Measurements from ENCODE around the gene VWA5B2.

Gene VWA5B2

DNA sequence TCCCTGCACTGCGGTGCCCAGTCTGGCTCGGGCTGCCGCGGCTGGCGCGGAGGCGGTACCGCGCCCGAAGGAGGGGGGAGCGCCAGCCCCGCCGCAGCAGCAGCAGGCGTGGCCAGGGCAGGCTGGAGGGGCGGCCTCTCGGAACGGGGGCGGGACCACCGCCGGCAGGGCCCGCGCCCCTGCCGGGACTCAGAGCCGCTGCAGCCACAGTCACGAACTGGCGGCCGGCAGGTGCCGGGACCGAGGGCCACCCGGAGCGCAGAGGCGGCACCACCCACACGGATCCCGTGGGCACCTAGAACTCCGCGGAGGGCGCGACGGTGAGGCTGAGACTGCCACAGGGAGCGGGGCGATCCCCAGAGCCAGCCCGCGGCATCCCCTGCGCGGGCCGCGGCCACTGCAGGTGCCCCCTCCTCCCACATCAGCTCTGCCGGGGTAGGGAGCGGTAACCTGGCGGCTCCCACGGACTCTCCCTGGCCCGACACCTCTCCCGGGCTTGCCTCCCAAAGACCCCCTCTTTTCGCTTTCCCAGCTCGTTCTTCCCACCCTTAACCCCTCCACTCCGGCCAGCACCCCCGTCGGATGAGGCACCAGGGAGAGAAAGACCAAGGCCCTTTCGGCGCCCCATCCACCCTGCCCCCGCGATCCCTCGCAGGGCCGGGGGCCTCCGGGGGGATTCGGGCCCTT is at the start of gene VWA5B2:
Gene VWA5B2, plus strand, starts transcription at position 192 of the 687 bp plus-strand sequence. CDS start 944 bp downstream, outside the sequence.
- intact Hi-C loops (cut with DNase I): no loop called here

DNA sequence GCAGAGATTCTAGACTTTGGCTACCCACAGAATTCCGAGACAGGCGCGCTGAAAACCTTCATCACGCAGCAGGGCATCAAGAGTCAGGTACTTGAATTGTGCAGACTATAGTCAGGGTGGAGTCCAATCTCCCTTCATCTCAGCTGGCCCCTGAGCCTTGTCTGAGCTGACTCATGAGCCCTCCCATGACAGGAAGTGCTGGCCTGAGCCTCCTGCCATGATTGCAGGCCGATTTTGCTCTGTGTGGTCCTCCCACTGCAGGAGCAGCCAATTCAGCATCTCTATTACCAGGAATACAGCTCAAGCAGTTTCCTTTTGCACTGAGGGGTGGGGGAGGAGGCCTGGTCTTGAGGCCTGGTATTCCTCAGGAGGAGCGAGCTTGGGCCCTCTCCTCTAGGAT is 49.2 kb upstream of the VWA5B2 start:
- intact Hi-C loops (cut with DNase I): no loop called here

More for the DNA sequence above, at the start of gene VWA5B2:
- DNase-seq: peak; percentile 24 to 97 (median 73)

DNA sequence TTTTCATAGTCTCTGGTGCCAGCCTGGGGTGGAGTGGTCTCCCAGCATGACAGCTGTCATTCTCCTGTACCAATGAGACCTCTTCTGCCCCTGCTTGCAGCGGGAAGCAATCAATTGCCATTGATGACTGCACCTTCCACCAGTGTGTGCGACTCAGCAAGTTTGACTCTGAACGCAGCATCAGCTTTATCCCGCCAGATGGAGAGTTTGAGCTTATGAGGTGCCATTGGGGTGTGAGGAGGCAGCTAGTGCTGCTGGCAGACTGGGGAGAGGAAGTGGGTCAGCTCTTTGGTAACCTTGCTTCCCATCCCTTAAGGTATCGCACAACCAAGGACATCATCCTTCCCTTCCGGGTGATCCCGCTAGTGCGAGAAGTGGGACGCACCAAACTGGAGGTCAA is 47.8 kb upstream of the VWA5B2 start:
- DNase-seq: no peak
- intact Hi-C loops (cut with DNase I): no loop called here

More for the DNA sequence above, 49.2 kb upstream of the VWA5B2 start:
- peak in 1 of 10 donors; percentile 43 for DNase-seq

DNA sequence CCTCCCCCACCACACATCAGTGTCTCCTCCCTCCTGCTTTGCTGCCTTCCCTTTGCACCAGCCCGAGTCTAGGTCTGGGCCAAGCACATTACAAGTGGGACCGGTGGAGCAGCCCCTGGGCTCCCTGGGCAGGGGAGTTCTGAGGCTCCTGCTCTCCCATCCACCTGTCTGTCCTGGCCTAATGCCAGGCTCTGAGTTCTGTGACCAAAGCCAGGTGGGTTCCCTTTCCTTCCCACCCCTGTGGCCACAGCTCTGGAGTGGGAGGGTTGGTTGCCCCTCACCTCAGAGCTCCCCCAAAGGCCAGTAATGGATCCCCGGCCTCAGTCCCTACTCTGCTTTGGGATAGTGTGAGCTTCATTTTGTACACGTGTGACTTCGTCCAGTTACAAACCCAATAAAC is 45.7 kb upstream of the VWA5B2 start:
- DNase-seq: peak in 1 of 10 donors; percentile 50
- intact Hi-C loops (cut with DNase I): no loop called here

DNA sequence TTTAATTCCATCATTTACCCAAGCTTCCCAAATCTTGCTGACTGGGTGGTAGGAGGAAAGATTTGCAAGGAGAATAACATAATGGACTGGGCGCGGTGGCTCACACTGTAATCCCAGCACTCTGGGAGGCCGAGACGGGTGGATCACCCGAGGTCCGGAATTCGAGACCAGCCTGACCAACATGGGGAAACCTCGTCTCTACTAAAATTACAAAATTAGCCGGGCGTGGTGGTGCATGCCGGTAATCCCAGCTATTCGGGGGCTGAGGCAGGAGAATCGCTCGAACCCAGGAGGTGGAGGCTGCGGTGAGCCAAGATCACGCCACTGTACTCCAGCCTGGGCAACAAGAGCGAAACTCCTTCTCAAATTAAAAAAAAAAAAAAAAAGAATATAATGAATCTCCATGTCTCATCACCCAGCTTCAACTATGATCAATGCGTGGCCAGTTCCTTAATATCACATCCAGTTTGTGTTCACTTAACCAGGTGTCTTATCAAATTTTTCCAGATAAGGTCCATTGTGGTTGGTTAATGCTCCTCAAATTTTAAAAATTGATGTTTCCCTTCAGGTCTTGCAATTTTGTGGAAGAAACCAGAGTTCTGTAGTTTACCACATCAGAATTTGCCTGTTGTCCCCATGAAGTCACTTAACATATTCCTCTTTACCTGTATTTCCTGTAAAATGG is 44.7 kb upstream of the VWA5B2 start:
- peak in 2 of 10 donors; percentile 49 to 67 for DNase-seq
- intact Hi-C loops (cut with DNase I): loop anchor here (1.0 to 5.0 kb wide), 4 partner anchors 10 to 113 kb away; partner anchors contain the start of genes AP2M1, EIF2B5 and PSMD2

DNA sequence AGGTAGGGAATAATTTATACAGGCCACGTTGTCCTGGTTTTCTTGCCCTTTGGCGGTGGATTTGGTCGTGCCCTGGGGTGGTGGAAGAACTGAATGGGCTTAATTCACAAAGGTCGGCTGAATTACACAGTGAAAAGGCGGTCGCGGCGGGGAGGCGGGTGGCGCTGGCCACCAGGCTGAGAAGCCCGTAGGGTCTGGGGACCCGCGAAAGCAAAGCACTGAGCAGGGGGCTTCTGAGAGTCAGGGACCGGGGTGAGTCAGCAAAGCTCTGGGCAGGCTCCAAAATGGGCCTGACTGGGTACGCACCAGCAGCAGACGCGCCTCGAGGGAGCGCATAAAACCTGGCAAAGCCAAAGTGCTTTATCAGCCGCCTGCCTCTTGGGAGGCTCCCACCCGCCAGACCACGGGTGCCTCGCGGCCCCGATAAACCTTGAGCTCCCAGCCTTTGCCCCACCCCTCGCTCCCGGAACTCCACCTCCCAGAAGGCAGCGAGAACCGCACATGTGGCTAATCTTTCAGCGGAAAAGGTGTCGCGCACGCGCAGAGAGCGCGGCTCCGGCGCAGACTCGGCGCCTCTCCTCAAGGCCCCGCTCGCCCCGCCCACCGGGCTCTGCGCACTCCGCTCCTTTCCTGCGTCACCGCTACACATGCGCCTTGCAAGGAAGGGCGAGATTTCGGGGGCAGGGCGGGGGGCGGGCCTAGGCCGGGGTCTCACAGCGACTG is 43.8 kb upstream of the VWA5B2 start:
- intact Hi-C loops (cut with DNase I): loop anchor here (1.0 to 5.0 kb wide), 5 partner anchors 11 to 112 kb away; partner anchors contain the start of genes ALG3, AP2M1, EEF1AKMT4 and EIF2B5
- peak; percentile 96 to 100 (median 98) for DNase-seq

DNA sequence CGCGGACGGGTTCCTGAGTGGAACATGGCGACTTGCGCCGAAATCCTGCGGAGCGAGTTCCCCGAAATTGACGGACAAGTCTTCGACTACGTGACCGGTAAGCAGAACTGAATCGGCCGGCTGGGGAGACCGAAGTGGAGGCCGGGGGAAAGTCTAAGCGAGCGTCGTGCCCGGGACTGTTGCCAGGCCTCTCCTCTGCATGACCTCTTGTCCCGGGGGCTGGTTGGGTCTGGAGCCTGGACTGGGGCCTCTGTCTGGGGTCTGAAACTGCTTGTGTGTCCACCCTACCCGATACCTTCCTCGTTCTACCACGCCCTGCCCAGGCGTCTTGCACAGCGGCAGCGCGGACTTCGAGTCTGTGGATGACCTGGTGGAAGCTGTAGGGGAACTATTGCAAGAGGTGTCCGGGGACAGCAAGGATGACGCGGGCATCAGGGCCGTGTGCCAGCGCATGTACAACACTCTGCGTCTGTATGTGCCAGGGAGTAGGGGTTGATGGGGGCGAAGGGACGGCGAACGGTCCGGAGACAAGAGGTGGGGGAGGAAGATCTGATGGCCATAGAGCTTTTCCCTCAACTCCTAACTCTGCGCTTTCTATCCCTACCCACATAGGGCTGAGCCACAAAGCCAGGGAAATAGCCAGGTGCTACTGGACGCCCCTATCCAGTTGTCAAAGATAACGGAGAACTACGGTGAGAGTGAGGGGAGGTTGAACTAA is 43.0 kb upstream of the VWA5B2 start, which contains the start of gene ABCF3:
Gene ABCF3, plus strand, starts transcription at position 16 of the 718 bp plus-strand sequence. Its CDS starts 9 bp downstream, at position 25.
- intact Hi-C loops (cut with DNase I): loop anchor here (2.0 to 5.0 kb wide), 3 partner anchors 34 to 111 kb away; partner anchors contain the start of genes ALG3, EEF1AKMT4 and PSMD2
- DNase-seq: peak in 2 of 10 donors; percentile 27 to 90

DNA sequence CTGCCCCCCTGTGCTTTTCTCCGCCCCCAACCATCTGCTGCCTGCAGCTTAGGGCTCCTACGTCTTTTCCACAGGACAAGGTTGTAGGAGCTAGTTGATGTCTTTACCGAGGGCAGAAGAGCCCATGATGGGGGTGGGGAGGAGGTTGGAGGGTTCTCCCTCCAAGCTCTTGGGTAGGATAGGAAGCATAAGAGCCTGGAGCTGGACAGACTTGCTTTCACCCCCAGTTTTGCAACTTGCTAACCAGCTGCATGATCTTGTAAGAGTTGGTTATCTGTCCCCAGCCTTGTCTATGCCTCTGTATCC is 42.5 kb upstream of the VWA5B2 start:
- DNase-seq: no peak
- intact Hi-C loops (cut with DNase I): loop anchor here (2.0 to 5.0 kb wide), 3 partner anchors 35 to 110 kb away; partner anchors contain the start of genes ALG3, EEF1AKMT4 and PSMD2

DNA sequence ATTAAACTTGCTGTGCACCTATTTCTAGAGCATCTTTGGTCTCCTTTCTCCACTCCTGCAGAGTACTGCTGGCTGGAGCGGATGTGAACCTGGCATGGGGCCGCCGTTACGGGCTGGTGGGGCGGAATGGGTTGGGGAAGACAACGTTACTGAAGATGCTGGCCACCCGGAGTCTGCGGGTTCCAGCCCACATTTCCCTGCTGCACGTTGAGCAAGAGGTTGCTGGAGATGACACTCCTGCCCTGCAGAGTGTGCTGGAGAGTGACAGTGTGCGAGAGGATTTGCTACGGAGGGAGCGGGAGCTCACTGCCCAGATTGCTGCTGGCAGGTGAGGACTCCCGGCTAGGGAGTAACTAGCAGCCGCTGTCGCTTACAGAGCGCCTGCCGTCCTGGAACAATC is 41.3 kb upstream of the VWA5B2 start:
- intact Hi-C loops (cut with DNase I): loop anchor here (5.0 kb wide), 2 partner anchors 36 to 109 kb away; partner anchors contain the start of gene PSMD2
- DNase-seq: peak in 2 of 10 donors; percentile 31 to 63

DNA sequence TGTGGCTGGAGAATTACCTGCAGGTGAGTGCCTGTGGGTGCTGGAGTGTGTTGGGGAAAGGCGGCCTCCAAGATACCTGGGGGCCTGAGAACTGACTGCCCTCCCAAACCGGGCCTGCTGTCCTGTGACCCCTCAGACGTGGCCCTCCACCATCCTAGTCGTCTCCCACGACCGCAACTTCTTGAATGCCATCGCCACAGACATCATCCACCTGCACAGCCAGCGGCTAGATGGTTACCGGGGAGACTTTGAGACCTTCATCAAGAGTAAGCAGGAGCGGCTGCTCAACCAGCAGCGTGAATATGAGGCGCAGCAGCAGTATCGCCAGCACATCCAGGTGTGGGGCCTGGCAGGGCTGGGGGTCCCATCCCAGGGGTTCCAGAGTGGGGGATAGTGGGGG is 40.0 kb upstream of the VWA5B2 start:
- peak in 2 of 10 donors; percentile 49 to 77 for DNase-seq
- intact Hi-C loops (cut with DNase I): loop anchor here (5.0 kb wide), 2 partner anchors 37 to 108 kb away; partner anchors contain the start of gene PSMD2

DNA sequence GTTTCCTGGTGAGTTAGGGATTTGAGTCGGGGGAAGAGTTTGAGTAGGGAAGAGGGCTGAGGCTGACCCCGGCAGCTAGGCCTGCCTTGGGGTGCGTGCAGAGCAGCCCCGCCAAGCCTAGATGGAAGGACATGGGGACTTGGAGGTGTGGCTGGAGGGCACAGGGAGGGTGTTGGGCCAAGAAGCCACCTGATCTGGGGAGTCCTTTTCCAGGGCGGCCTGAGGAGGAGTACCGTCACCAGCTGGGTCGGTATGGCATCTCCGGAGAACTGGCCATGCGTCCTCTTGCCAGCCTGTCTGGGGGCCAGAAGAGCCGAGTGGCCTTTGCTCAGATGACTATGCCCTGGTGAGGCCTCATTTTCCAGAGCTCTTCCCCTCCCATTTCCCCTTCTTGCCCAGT is 36.5 kb upstream of the VWA5B2 start:
- intact Hi-C loops (cut with DNase I): no loop called here

DNA sequence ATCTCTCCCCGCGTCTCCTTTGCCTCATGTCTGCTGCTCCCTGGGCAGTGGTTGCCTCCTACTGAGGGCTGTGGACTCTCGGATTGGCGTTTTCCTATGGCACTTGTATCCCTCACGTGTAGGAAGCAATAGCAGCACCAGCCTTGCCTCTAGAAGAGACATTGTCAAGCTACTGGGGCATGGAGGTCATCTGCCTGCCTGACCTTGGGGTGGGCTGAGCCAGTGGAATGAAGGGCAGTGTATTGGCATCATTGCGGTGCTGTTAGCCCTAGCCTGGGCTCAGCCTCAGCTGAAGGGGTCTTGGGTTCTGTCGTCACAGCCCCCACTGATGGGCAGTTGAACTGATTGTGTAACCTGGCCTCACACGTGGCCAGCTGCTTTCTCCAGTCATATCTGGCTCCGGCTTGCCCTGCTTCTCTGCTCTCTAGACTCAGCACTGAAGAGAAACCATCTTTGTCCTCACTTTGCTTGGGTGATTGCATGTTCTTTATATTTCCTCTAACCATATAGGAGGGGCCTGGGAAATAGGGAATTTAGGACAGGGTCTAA is 35.3 kb upstream of the VWA5B2 start:
- intact Hi-C loops (cut with DNase I): no loop called here
- no peak for DNase-seq

More for the DNA sequence above, 36.5 kb upstream of the VWA5B2 start:
- DNase-seq: peak in 2 of 10 donors; percentile 39 to 43

DNA sequence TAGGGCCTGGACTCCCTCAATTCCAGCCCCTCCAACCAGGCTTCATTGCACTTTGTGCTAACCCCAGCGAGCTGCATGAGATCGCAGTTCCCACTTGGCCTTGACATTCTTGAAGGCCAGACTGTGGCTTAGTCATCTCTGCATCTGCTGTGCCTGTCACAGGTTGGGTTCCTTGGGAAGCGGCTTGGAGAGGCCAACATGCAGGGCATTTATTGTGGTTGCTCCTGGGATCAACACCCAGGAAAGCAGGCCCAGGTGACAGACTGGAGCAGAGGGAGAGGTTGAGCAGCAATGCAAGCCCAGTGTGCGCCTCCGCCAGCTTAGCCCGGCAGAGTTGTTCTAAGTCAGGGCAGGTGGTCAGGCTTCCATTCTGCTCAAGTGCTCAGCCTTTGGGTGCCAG is 32.8 kb upstream of the VWA5B2 start:
- intact Hi-C loops (cut with DNase I): no loop called here
- DNase-seq: peak in 1 of 10 donors; percentile 59

DNA sequence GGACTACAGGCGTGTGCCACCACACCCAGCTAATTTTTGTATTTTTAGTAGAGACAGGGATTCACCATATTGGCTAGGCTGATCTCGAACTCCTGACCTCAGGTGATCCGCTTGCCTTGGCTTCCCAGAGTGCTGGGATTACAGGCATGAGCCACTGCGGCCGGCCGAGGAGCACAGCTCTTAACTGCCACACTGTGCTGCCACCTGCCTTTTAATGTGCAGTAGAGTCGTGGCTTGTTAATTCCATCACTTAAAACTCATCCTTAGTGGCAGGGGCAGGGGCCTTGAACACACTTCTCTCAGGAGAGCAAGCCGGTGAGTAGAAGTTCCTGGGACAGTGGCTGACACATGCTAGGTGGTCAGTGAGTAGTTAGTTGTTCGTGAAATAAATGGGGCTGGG is 30.9 kb upstream of the VWA5B2 start:
- DNase-seq: no peak
- intact Hi-C loops (cut with DNase I): no loop called here

DNA sequence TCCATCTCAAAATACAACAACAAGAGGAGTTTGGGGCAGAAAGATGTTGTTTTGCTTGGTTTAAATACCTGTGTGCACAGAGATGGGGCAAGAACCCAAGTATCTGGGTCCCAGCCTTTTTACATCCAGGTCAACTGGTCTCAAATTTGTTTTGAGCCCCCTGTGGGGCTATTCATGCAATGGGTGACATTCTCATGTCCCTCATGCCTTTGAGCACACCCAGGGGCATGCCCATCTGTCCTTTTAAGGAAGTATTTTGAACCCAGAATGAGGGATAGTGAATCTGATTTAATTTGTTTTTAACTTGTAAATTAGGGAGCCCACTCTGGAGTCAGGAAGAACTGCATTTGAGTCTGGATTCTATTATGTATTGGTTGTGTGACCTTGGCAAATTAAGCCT is 28.6 kb upstream of the VWA5B2 start:
- intact Hi-C loops (cut with DNase I): no loop called here
- no peak for DNase-seq

DNA sequence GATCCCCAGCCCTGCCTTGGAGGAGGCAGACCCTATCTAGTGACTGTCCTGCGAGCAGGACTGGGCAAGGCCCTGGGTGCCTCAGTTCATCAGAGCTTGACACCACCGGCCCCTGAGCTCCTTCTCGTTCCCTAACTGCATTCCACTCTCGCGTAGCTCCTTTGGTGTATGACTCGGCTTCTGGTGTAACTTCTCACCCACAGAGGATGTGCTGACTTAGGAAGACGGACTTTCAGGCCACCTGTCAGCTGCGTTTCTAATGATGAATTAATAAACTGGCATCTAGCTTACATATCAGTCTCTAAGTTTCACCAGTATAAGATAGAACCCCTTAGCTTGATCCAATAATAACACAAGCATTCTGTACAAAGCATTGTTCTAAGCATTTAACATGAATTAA is 25.9 kb upstream of the VWA5B2 start:
- intact Hi-C loops (cut with DNase I): no loop called here
- DNase-seq: no peak

DNA sequence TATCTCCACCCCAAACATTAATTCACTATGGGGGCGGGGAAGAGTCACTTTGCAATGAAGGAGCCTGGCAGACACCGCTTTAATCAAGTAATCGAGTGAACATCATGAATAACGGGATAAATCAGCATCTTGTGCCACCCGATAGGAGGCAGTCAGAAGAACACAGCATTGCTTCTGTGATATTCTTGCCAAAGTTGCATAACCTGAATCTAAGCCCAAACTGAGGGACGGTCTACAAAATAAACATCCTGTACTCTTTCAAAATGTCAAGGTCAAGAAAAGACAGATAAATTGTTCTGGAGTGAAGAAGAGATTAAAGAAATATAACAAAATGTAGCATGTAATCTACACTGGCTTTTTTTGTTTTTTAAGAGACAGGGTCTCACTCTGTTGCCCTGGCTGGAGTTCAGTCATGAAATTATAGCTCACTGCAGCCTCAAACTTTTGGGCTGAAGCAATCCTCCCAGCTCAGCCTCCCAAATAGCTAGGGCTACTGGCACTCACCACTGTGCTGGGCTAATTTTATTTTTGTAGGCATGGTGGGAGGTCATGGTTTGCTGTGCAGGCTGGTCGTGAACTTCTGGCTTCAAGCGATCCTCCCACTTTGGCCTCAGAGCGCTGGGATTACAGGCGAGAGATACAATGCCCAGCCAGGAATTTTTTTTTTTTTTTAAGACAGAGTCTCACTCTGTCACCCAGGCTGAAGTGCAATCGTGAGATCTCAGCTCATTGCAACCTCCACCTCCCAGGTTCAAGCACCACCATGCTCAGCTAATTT is 20.1 kb upstream of the VWA5B2 start:
- intact Hi-C loops (cut with DNase I): no loop called here
- peak in 1 of 10 donors; percentile 9 for DNase-seq

DNA sequence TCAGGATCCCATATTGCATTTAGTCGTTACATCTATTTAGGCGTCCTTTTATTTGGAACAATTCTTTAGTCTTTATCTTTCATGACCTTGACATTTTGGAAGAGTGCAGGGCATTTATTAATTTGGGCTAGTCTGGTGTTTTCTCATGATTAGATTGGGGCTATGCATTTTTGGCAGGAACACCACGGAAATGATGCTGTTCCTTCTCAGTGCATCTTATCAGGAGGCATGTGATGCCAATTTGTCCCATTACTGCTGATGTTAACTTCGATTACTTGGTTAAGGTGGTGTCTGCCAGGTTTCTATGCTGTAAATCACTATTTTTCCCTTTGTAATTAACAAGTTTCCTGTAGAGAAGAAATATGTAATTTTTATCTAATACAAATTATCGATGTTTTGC is 18.1 kb upstream of the VWA5B2 start:
- intact Hi-C loops (cut with DNase I): no loop called here
- no peak for DNase-seq

DNA sequence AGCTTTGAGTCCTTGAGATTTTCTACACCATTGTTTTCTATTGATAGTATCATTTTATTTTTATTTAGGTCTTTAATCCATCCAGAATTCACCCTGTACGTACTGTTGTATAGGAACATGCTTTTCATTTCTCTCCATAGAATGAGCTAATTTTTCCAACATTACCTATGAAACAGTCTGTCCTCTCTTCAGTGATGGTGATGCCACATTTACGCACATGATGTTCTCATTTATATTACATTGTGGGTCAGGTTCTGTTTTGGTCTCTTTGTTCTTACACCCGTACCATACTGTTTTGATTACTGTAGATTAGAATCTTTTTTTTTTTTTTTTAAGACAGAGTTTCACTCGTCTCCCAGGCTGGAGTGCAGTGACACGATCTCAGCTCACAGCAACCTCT is 17.7 kb upstream of the VWA5B2 start:
- intact Hi-C loops (cut with DNase I): no loop called here
- no peak for DNase-seq
